A549 (cell line): ENCODE data around the gene DUS3L. TPM values are rescaled to one million over a fixed set of nuclear protein-coding genes. Genes with fewer than 3 reads are reported as not detected.

Experiments
- ATAC-seq, 2 experiments: fragments of 200-7000 bp in 1 of 2; fragments of >200 bp in 1 of 2; cut with Nextera tagmentation in 1 of 2; cut with Tn5 transposase in 1 of 2; 3 replicates each; pipeline versions ENCODE4 v1.8.0 to v1.9.1; 2018 to 2020; ENCODE audit warnings: mild to moderate bottlenecking in 1 of 2, moderate library complexity in 1 of 2
- CTCF ChIA-PET: fragments of 300-600 bp; sonication (Branson Sonifier 250); formaldehyde crosslinking; extraction: SDS; loops from one replicate; lab custom pipeline; 2021; ENCODE audit warnings: antibody characterized with exemption, inconsistent platforms; lab: Yijun Ruan, JAX
- POLR2A ChIA-PET: fragments of 350-600 bp; formaldehyde crosslinking; extraction: SDS; loops from one replicate; lab custom pipeline; 2021; ENCODE audit warnings: antibody characterized with exemption, inconsistent platforms; lab: Yijun Ruan, JAX
- DNase-seq, 2 experiments: peaks; one replicate each; pipeline versions ENCODE4 v3.0.0 to v3.0.0-alpha.2; 2011 to 2016; ENCODE audit warnings: low read depth in 1 of 2, low spot score in 1 of 2
- FAIRE-seq: peaks from 2 replicates; lab custom pipeline; 2011; peaks lifted over from hg19 to GRCh38; lab: Jason Lieb, UNC
- H3K27ac ChIP-seq, 2 experiments: fragments of >200 bp; sonication (Bioruptor Twin); formaldehyde crosslinking; 3 replicates each; pipeline ENCODE4 v1.5.1; 2016 to 2017
- H3K4me1 ChIP-seq: fragments of >200 bp; sonication (Bioruptor Twin); formaldehyde crosslinking; 3 replicates; pipeline ENCODE4 v1.6.1; 2016
- H3K4me2 ChIP-seq: fragments of >200 bp; sonication (Bioruptor Twin); formaldehyde crosslinking; 3 replicates; pipeline ENCODE4 v1.6.1; 2016
- H3K4me3 ChIP-seq: fragments of >200 bp; sonication (Bioruptor Twin); formaldehyde crosslinking; 3 replicates; pipeline ENCODE4 v1.5.1; 2016
- H3K9me3 ChIP-seq: fragments of >200 bp; sonication (Bioruptor Twin); formaldehyde crosslinking; 3 replicates; pipeline ENCODE4 v1.6.1; 2016
- BHLHE40 ChIP-seq: IDR thresholded peaks from 2 replicates; pipeline ENCODE4 v1.6.1; 2012; ENCODE audit warnings: low read depth, low read length, inconsistent platforms
- CTCF ChIP-seq: fragments of >200 bp; sonication (Bioruptor Twin); formaldehyde crosslinking; IDR thresholded peaks from 3 replicates; pipeline ENCODE4 v1.5.1; 2016
- E2F6 ChIP-seq: IDR thresholded peaks from 2 replicates; pipeline ENCODE4 v1.6.1; 2012; ENCODE audit warnings: low read depth, borderline replicate concordance
- EHF ChIP-seq: fragments of 250-450 bp; sonication (Bioruptor Pico); IDR thresholded peaks from 2 replicates; pipeline ENCODE4 v1.5.0; 2020; ENCODE audit warnings: mild to moderate bottlenecking
- EHMT2 ChIP-seq: fragments of 200-600 bp; sonication (generic); IDR thresholded peaks from 2 replicates; pipeline ENCODE4 v1.6.1; 2016; ENCODE audit warnings: antibody characterized with exemption, low read depth, mild to moderate bottlenecking, moderate library complexity
- ESRRA ChIP-seq: fragments of 150-350 bp; IDR thresholded peaks from 2 replicates; pipeline ENCODE4 v1.6.1; 2014; ENCODE audit warnings: mild to moderate bottlenecking, low read length, borderline replicate concordance
- FOSB ChIP-seq: fragments of 250-450 bp; sonication (Bioruptor Pico); IDR thresholded peaks from 2 replicates; pipeline ENCODE4 v1.5.0; 2020; ENCODE audit warnings: mild to moderate bottlenecking, moderate library complexity
- HES2 ChIP-seq: fragments of >200 bp; sonication (Bioruptor Twin); formaldehyde crosslinking; IDR thresholded peaks from 2 replicates; pipeline ENCODE4 v1.6.1; 2016
- HOXB13 ChIP-seq: fragments of 250-450 bp; sonication (Bioruptor Pico); IDR thresholded peaks from 2 replicates; pipeline ENCODE4 v1.5.0; 2020; ENCODE audit warnings: low read depth, mild to moderate bottlenecking, moderate library complexity
- JUN ChIP-seq, 2 experiments: fragments of >200 bp; sonication (Bioruptor Twin); formaldehyde crosslinking; IDR thresholded peaks; 2 replicates in 1 of 2; 3 replicates in 1 of 2; pipeline ENCODE4 v1.6.1; 2016 to 2017
- JUNB ChIP-seq: fragments of >200 bp; sonication (Bioruptor Twin); formaldehyde crosslinking; IDR thresholded peaks from 2 replicates; pipeline ENCODE4 v1.6.1; 2016
- KDM5A ChIP-seq: fragments of 200-600 bp; sonication (generic); IDR thresholded peaks from 2 replicates; pipeline ENCODE4 v1.6.1; 2016; ENCODE audit warnings: antibody characterized with exemption, mild to moderate bottlenecking
- MAX ChIP-seq: IDR thresholded peaks from 2 replicates; pipeline ENCODE4 v1.6.1; 2012
- MAZ ChIP-seq: fragments of 150-350 bp; IDR thresholded peaks from 2 replicates; pipeline ENCODE4 v1.6.1; 2014; ENCODE audit warnings: antibody characterized with exemption, low read depth, low read length, borderline replicate concordance
- NFE2L2 ChIP-seq: fragments of 150-350 bp; conservative IDR thresholded peaks from 2 replicates; pipeline ENCODE4 v1.6.1; 2014; ENCODE audit warnings: low read length
- PHF8 ChIP-seq: fragments of 200-600 bp; sonication (generic); IDR thresholded peaks from 2 replicates; pipeline ENCODE4 v1.6.1; 2016; ENCODE audit warnings: low read depth, mild to moderate bottlenecking, antibody characterized with exemption, moderate library complexity, borderline replicate concordance
- RAD21 ChIP-seq, 2 experiments: fragments of >200 bp in 1 of 2; sonication (Bioruptor Twin) in 1 of 2; formaldehyde crosslinking in 1 of 2; IDR thresholded peaks in 1 of 2; conservative IDR thresholded peaks in 1 of 2; 2 replicates in 1 of 2; 3 replicates in 1 of 2; pipeline ENCODE4 v1.6.1; 2012 to 2018; ENCODE audit warnings: inconsistent platforms in 1 of 2
- RARB ChIP-seq: fragments of 250-450 bp; sonication (Bioruptor Pico); IDR thresholded peaks from 2 replicates; pipeline ENCODE4 v1.8.0; 2021; ENCODE audit warnings: mild to moderate bottlenecking, moderate library complexity
- RCOR1 ChIP-seq: fragments of 150-350 bp; IDR thresholded peaks from 2 replicates; pipeline ENCODE4 v1.6.1; 2014; ENCODE audit warnings: antibody characterized with exemption, low read length, low read depth
- RNF2 ChIP-seq: fragments of 200-600 bp; sonication (generic); IDR thresholded peaks from 2 replicates; pipeline ENCODE4 v1.6.1; 2016; ENCODE audit warnings: low read depth, mild to moderate bottlenecking, antibody characterized with exemption, moderate library complexity, borderline replicate concordance
- TP53 ChIP-seq: fragments of 250-450 bp; sonication (Bioruptor Pico); IDR thresholded peaks from 2 replicates; pipeline ENCODE4 v1.5.0; 2021; ENCODE audit warnings: mild to moderate bottlenecking, moderate library complexity
- USF2 ChIP-seq: fragments of 450-650 bp; IDR thresholded peaks from 2 replicates; pipeline ENCODE4 v1.6.1; 2014; ENCODE audit warnings: antibody characterized with exemption
- ZFP36 ChIP-seq: fragments of 450-650 bp; IDR thresholded peaks from 2 replicates; pipeline ENCODE4 v1.6.1; 2014; ENCODE audit warnings: borderline replicate concordance; ENCODE audit not compliant: partially characterized antibody
- WGBS: methylation state at CpG from one replicate; pipeline ENCODE4 v1.1.6; 2017; ENCODE audit errors: missing lambda C conversion rate; 5-methylcytosine and 5-hydroxymethylcytosine counted together
- polyA plus RNA-seq, 4 experiments: library from polyadenylated mRNA; depleted of rRNA in 3 of 4; stranded (reverse); fragments of >200 nt; fragmentation: RNase III in 1 of 4; extraction: RNeasy Plus Mini Kit Qiagen cat#74134 plus additional on column Dnase treatment in 1 of 4; gene quantifications; 2 replicates in 3 of 4; 3 replicates in 1 of 4; pipeline ENCODE4 v1.2.3, GENCODE V29; 2011 to 2017

DUS3L gene
- polyA plus RNA-seq, 2 of the 4 experiments (the other 2 are of a cell fraction): 16.3 to 26.9 TPM

GRCh38 chr19:5808120-5808816 is 17.3 kb upstream of the DUS3L start:
- 87% methylated on average over 16 of the region's 21 CpGs for WGBS
- CTCF ChIA-PET: interaction anchor here (0.6 to 3.5 kb wide), 4 partner anchors 12 to 83 kb away, joined by 3 to 25 read pairs (median 10); no protein-coding TSS in a partner anchor
- TF ChIP-seq RNF2: no peak
- no peak for TF ChIP-seq RCOR1
- TF ChIP-seq RAD21 (conservative IDR thresholded peaks at IDR 0.05 in 1 of 2, IDR thresholded peaks at IDR 0.05 in 1 of 2): no peak
- TF ChIP-seq HES2: no peak
- no peak for TF ChIP-seq JUNB
- TF ChIP-seq BHLHE40: no peak
- no peak for TF ChIP-seq KDM5A
- TF ChIP-seq PHF8: no peak
- no peak for TF ChIP-seq JUN (IDR thresholded peaks at IDR 0.05)
- TF ChIP-seq, all 56 proteins: peak for 0

GRCh38 chr19:5806905-5807304 is 15.9 kb upstream of the DUS3L start:
- no peak overlapping the region for H3K4me2 ChIP-seq
- FAIRE-seq: no peak

More at GRCh38 chr19:5808120-5808816, 17.3 kb upstream of the DUS3L start:
- Histone ChIP-seq H3K4me1 (peaks cover 13% of the 10 kb centered on the region; the same call in 2 of the 3 replicates), H3K9me3 (no peaks in the 10 kb centered on the region), H3K27ac (no peak overlapping the region), H3K4me3 (no peak overlapping the region), H3K4me2 (no peak overlapping the region)
- ATAC-seq (no peak), FAIRE-seq (no peak), DNase-seq (no peak)
- POLR2A ChIA-PET: interaction anchor here (1.7 kb wide), 1 partner anchor 20 kb away, joined by 7 read pairs; no protein-coding TSS in a partner anchor

GRCh38 chr19:5806133-5806489 is 15.1 kb upstream of the DUS3L start:
- FAIRE-seq (no peak), ATAC-seq (no peak), DNase-seq (no peak)
- no peaks in the 10 kb centered on the region for H3K9me3 ChIP-seq
- no peak overlapping the region for H3K4me2 ChIP-seq
- CTCF ChIA-PET: interaction anchor here (0.7 to 3.5 kb wide), 10 partner anchors 8 to 216 kb away, joined by 3 to 25 read pairs (median 4); partner anchors contain the start of gene VMAC
- no peak overlapping the region for H3K4me3 ChIP-seq
- 37% methylated on average over 5 of the region's 6 CpGs for WGBS
- peaks cover 17% of the 10 kb centered on the region; the same call in 2 of the 3 replicates for H3K4me1 ChIP-seq
- TF ChIP-seq RAD21 (conservative IDR thresholded peaks at IDR 0.05 in 1 of 2, IDR thresholded peaks at IDR 0.05 in 1 of 2): no peak
- no peak for TF ChIP-seq RARB (CRISPR knock-in tag)
- no peak for TF ChIP-seq JUNB
- TF ChIP-seq MAZ: no peak
- TF ChIP-seq PHF8: no peak
- TF ChIP-seq E2F6: no peak
- TF ChIP-seq ESRRA: no peak
- no peak for TF ChIP-seq EHMT2
- TF ChIP-seq MAX: no peak
- no peak for TF ChIP-seq FOSB (CRISPR knock-in tag)
- TF ChIP-seq ZFP36: no peak
- TF ChIP-seq TP53 (CRISPR knock-in tag): no peak
- TF ChIP-seq NFE2L2: no peak
- no peak; the same call in 2 of the 3 replicates for TF ChIP-seq CTCF
- TF ChIP-seq, all 56 proteins: peak for 0
- POLR2A ChIA-PET: no interaction called here
- no peak overlapping the region for H3K27ac ChIP-seq

More at GRCh38 chr19:5806905-5807304, 15.9 kb upstream of the DUS3L start:
- 95% methylated on average over 5 of the region's 5 CpGs for WGBS
- no peak overlapping the region for H3K4me3 ChIP-seq
- H3K4me1 ChIP-seq: peaks cover 17% of the 10 kb centered on the region; the same call in 2 of the 3 replicates
- ChIA-PET CTCF (interaction anchor here (0.7 to 3.5 kb wide), 9 partner anchors 9 to 216 kb away, joined by 3 to 25 read pairs (median 4); no protein-coding TSS in a partner anchor), POLR2A (interaction anchor here (0.9 kb wide), 1 partner anchor 21 kb away, joined by 7 read pairs; no protein-coding TSS in a partner anchor)
- ATAC-seq (no peak), DNase-seq (no peak)
- H3K27ac ChIP-seq: no peak overlapping the region
- no peaks in the 10 kb centered on the region for H3K9me3 ChIP-seq
- TF ChIP-seq EHF (CRISPR knock-in tag): no peak
- TF ChIP-seq HOXB13 (CRISPR knock-in tag): no peak
- TF ChIP-seq RAD21 (conservative IDR thresholded peaks at IDR 0.05 in 1 of 2, IDR thresholded peaks at IDR 0.05 in 1 of 2): no peak
- TF ChIP-seq ZFP36: no peak
- TF ChIP-seq USF2: no peak
